ENCODE measurements around the gene SUMF1.

DNA sequence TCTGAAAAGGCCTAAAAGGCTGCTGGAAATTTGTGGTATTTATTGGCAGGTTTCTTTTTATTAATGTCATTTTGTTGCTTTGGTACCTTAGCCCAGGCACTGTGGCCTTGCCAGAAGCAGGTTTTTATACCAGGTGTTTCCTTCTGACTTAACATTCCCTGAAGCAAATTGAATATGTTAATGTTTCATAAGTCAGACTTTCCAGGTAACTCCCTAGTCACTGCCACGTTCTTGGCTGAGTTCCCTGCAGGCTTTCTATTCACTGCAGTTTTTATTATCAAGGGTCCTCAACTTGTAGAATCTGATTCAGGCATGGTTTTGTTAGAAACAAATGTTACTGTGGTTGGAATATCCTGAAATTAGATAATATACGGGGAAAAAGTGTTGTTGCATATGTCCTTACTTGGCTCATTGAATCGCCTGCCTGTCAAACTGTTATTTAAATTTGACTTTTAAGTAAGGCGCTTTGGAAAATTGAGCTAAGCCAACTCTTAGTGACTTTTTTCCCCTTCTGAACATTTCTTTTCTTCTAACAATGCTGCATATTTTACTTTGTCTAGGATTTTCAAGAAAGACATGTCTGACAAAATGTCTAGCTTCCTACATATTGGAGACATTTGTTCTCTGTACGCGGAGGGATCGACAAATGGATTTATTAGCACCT is 49.0 kb upstream of the SUMF1 start:
- TF ChIP-seq, protein P1, sequence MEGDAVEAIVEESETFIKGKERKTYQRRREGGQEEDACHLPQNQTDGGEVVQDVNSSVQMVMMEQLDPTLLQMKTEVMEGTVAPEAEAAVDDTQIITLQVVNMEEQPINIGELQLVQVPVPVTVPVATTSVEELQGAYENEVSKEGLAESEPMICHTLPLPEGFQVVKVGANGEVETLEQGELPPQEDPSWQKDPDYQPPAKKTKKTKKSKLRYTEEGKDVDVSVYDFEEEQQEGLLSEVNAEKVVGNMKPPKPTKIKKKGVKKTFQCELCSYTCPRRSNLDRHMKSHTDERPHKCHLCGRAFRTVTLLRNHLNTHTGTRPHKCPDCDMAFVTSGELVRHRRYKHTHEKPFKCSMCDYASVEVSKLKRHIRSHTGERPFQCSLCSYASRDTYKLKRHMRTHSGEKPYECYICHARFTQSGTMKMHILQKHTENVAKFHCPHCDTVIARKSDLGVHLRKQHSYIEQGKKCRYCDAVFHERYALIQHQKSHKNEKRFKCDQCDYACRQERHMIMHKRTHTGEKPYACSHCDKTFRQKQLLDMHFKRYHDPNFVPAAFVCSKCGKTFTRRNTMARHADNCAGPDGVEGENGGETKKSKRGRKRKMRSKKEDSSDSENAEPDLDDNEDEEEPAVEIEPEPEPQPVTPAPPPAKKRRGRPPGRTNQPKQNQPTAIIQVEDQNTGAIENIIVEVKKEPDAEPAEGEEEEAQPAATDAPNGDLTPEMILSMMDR (IDR thresholded peaks at IDR 0.05) = no peak
- TF ChIP-seq POLR2A (IDR thresholded peaks at IDR 0.05) (no peak), EP300 (IDR thresholded peaks at IDR 0.05) (no peak), POLR2AphosphoS5 (IDR thresholded peaks at IDR 0.05) (no peak)

Measured in stomach (tissue), 4 donors.